Measurements from ENCODE around the gene GCGR.

Gene GCGR

GRCh38 chr17:81821603-81822311, 17.8 kb downstream of the GCGR start:
- Histone ChIP-seq H3K36me3 (ENCODE audit: control insufficient read depth in 2 of 2, insufficient read depth in 1 of 2, low read length in 2 of 2) (peaks cover 0 to 10% of the 10 kb centered on the region in 2 experiments; a peak in 1 of 3 replicates), H3K27ac (ENCODE audit: extremely low read depth, low read depth, low read length) (peak overlapping the region; percentile 44; the same call in 1 of the 2 replicates), H3K4me1 (ENCODE audit: control insufficient read depth, insufficient read depth, low read length) (peaks cover 10% of the 10 kb centered on the region), H3K4me3 (ENCODE audit: low read depth, low read length) (no peak overlapping the region), H3K9me3 (ENCODE audit: control insufficient read depth, insufficient read depth, low read depth, low read length) (no peaks in the 10 kb centered on the region)
- POLR2A ChIA-PET, result interaction anchor here (1.2 to 2.1 kb wide), 5 partner anchors 11 to 119 kb away, joined by 3 to 9 read pairs (median 5); partner anchors contain the start of genes MCRIP1 and MRPL12
- CTCF ChIA-PET, result interaction anchor here (0.6 to 1.8 kb wide), 17 partner anchors 9 to 563 kb away, joined by 3 to 12 read pairs (median 4); partner anchors contain the start of genes CCDC137, MCRIP1 and PPP1R27
- no peak for TF ChIP-seq ZNF416 (tag by site-specific recombination; IDR thresholded peaks at IDR 0.05)
- TF ChIP-seq ZNF48 (tag by site-specific recombination; IDR thresholded peaks at IDR 0.05), result no peak
- TF ChIP-seq ZNF623 (tag by site-specific recombination; IDR thresholded peaks at IDR 0.05), result no peak
- TF ChIP-seq ZNF169 (tag by site-specific recombination; IDR thresholded peaks at IDR 0.05), result no peak
- TF ChIP-seq ZSCAN18 (tag by site-specific recombination; IDR thresholded peaks at IDR 0.05), result no peak
- TF ChIP-seq ZNF585B (tag by site-specific recombination; IDR thresholded peaks at IDR 0.05), result no peak
- no peak for TF ChIP-seq ZNF843 (tag by site-specific recombination; IDR thresholded peaks at IDR 0.05)
- TF ChIP-seq ZNF639 (tag by site-specific recombination; IDR thresholded peaks at IDR 0.05), result no peak
- TF ChIP-seq ZNF792 (tag by site-specific recombination; IDR thresholded peaks at IDR 0.05), result no peak
- TF ChIP-seq ZNF629 (tag by site-specific recombination; IDR thresholded peaks at IDR 0.05), result peak; percentile 22; the same call in 1 of the 2 replicates
- TF ChIP-seq ZNF626 (tag by site-specific recombination; IDR thresholded peaks at IDR 0.05), result no peak
- TF ChIP-seq PRDM6 (tag by site-specific recombination; IDR thresholded peaks at IDR 0.05), result no peak
- TF ChIP-seq ZNF423 (tag by site-specific recombination; IDR thresholded peaks at IDR 0.05), result peak; percentile 94
- no peak for TF ChIP-seq ZNF174 (tag by site-specific recombination; IDR thresholded peaks at IDR 0.05)
- TF ChIP-seq ZNF239 (tag by site-specific recombination; IDR thresholded peaks at IDR 0.05), result no peak
- TF ChIP-seq ZNF184 (tag by site-specific recombination; IDR thresholded peaks at IDR 0.05), result peak; percentile 34; the same call in 1 of the 2 replicates
- TF ChIP-seq ZBTB20 (tag by site-specific recombination; IDR thresholded peaks at IDR 0.05), result no peak
- TF ChIP-seq ELK4 (IDR thresholded peaks at IDR 0.05; ENCODE audit: borderline replicate concordance, low read depth, low read length), result no peak
- no peak for TF ChIP-seq ZNF747 (tag by site-specific recombination; IDR thresholded peaks at IDR 0.05)
- no peak for TF ChIP-seq KLF7 (tag by site-specific recombination; IDR thresholded peaks at IDR 0.05; ENCODE audit: borderline replicate concordance)
- TF ChIP-seq PRDM1 (tag by site-specific recombination; IDR thresholded peaks at IDR 0.05), result 0 out of 2 replicates have a peak, but pooled peaks have one; percentile 8
- no peak for TF ChIP-seq ZNF114 (tag by site-specific recombination; IDR thresholded peaks at IDR 0.05)
- 0 out of 2 replicates have a peak, but pooled peaks have one; percentile 17 for TF ChIP-seq ZNF24 (tag by site-specific recombination; IDR thresholded peaks at IDR 0.05)
- no peak for TF ChIP-seq TRIM28 (IDR thresholded peaks at IDR 0.05; ENCODE audit: borderline replicate concordance, low read length)
- no peak for TF ChIP-seq SCRT1 (tag by site-specific recombination; IDR thresholded peaks at IDR 0.05; ENCODE audit: borderline replicate concordance)
- TF ChIP-seq ZNF654 (tag by site-specific recombination; IDR thresholded peaks at IDR 0.05; ENCODE audit: low read depth), result no peak; the same call in 1 of the 2 replicates
- no peak for TF ChIP-seq ZNF791 (tag by site-specific recombination; IDR thresholded peaks at IDR 0.05)
